H9 (cell line): ENCODE data around the gene SUPT6H. TPM values are rescaled to one million over a fixed set of nuclear protein-coding genes. Genes with fewer than 3 reads are reported as not detected.

Experiments used
- DNase-seq: peaks from one replicate; pipeline ENCODE4 v3.0.0-alpha.2; 2017
- H2AFZ ChIP-seq: one replicate; pipeline ENCODE4 v1.6.1; 2013; ENCODE audit warnings: mild to moderate bottlenecking, low read length, control low read depth, moderate library complexity
- H2AK5ac ChIP-seq: 2 replicates; pipeline ENCODE4 v1.6.1; 2013; ENCODE audit warnings: low read length, control low read depth, mixed read lengths; ENCODE audit not compliant: insufficient read length
- H2BK120ac ChIP-seq: one replicate; pipeline ENCODE4 v1.6.1; 2013; ENCODE audit warnings: low read depth, mild to moderate bottlenecking, low read length, control low read depth, inconsistent platforms; ENCODE audit not compliant: poor library complexity, severe bottlenecking
- H2BK12ac ChIP-seq: 2 replicates; pipeline ENCODE4 v1.6.1; 2013; ENCODE audit warnings: low read length, control low read depth, mixed read lengths, low read depth; ENCODE audit not compliant: insufficient read length
- H2BK15ac ChIP-seq: 2 replicates; pipeline ENCODE4 v1.6.1; 2013; ENCODE audit warnings: low read depth, low read length, control low read depth
- H2BK20ac ChIP-seq: one replicate; pipeline ENCODE4 v1.6.1; 2013; ENCODE audit warnings: low read depth, mild to moderate bottlenecking, low read length, control low read depth, inconsistent platforms; ENCODE audit not compliant: poor library complexity, severe bottlenecking
- H2BK5ac ChIP-seq: 2 replicates; pipeline ENCODE4 v1.6.1; 2013; ENCODE audit warnings: low read length, control low read depth, mixed read lengths; ENCODE audit not compliant: insufficient read length
- H3K14ac ChIP-seq: 2 replicates; pipeline ENCODE4 v1.6.1; 2013; ENCODE audit warnings: low read length, control low read depth; ENCODE audit not compliant: insufficient read depth
- H3K18ac ChIP-seq: 2 replicates; pipeline ENCODE4 v1.6.1; 2013; ENCODE audit warnings: low read depth, mild to moderate bottlenecking, mixed read lengths, low read length, control low read depth; ENCODE audit not compliant: insufficient read length
- H3K23ac ChIP-seq: 2 replicates; pipeline ENCODE4 v1.6.1; 2013; ENCODE audit warnings: low read length, control low read depth, mixed read lengths, low read depth; ENCODE audit not compliant: insufficient read length
- H3K23me2 ChIP-seq: 2 replicates; pipeline ENCODE4 v1.6.1; 2013; ENCODE audit warnings: low read depth, mild to moderate bottlenecking, mixed read lengths, low read length, control low read depth; ENCODE audit not compliant: insufficient read length, poor library complexity, severe bottlenecking
- H3K27ac ChIP-seq: 2 replicates; pipeline ENCODE4 v1.5.1; 2013; ENCODE audit warnings: low read length, control low read depth, mixed read lengths, low read depth; ENCODE audit not compliant: insufficient read length
- H3K27me3 ChIP-seq: 2 replicates; pipeline ENCODE4 v1.6.1; 2013; ENCODE audit warnings: low read length, control low read depth, inconsistent platforms; ENCODE audit not compliant: insufficient read depth
- H3K4ac ChIP-seq: 2 replicates; pipeline ENCODE4 v1.6.1; 2013; ENCODE audit warnings: low read depth, mild to moderate bottlenecking, control low read depth, inconsistent platforms, low read length, moderate library complexity
- H3K4me1 ChIP-seq: 2 replicates; pipeline ENCODE4 v1.6.1; 2013; ENCODE audit warnings: low read length, control low read depth, inconsistent platforms; ENCODE audit not compliant: insufficient read depth
- H3K4me2 ChIP-seq: 2 replicates; pipeline ENCODE4 v1.6.1; 2013; ENCODE audit warnings: low read length, control low read depth, mixed read lengths; ENCODE audit not compliant: insufficient read length, insufficient read depth
- H3K56ac ChIP-seq: 2 replicates; pipeline ENCODE4 v1.6.1; 2013; ENCODE audit warnings: low read depth, mild to moderate bottlenecking, mixed read lengths, low read length, control low read depth; ENCODE audit not compliant: insufficient read length
- H3K79me1 ChIP-seq: 2 replicates; pipeline ENCODE4 v1.6.1; 2013; ENCODE audit warnings: low read depth, mild to moderate bottlenecking, moderate library complexity, low read length, control low read depth, inconsistent platforms; ENCODE audit not compliant: insufficient read depth, poor library complexity, severe bottlenecking
- H3K79me2 ChIP-seq: 2 replicates; pipeline ENCODE4 v1.6.1; 2013; ENCODE audit warnings: low read length, control low read depth, inconsistent platforms; ENCODE audit not compliant: insufficient read depth
- H3K9ac ChIP-seq: 2 replicates; pipeline ENCODE4 v1.6.1; 2013; ENCODE audit warnings: low read length, control low read depth, mixed read lengths; ENCODE audit not compliant: insufficient read length; ENCODE audit errors: extremely low read depth
- H3K9me3 ChIP-seq: one replicate; pipeline ENCODE4 v1.6.1; 2013; ENCODE audit warnings: low read depth, low read length, inconsistent platforms; ENCODE audit not compliant: control insufficient read depth
- H3T11ph ChIP-seq: one replicate; pipeline ENCODE4 v1.6.1; 2013; ENCODE audit warnings: mild to moderate bottlenecking, low read length, control low read depth, inconsistent platforms
- H4K20me1 ChIP-seq: one replicate; pipeline ENCODE4 v1.6.1; 2013; ENCODE audit not compliant: control insufficient read depth, insufficient read length, insufficient read depth
- H4K5ac ChIP-seq: 2 replicates; pipeline ENCODE4 v1.6.1; 2013; ENCODE audit warnings: low read depth, mild to moderate bottlenecking, mixed read lengths, low read length, control low read depth; ENCODE audit not compliant: insufficient read length
- H4K8ac ChIP-seq: replicated peaks from 2 replicates; pipeline ENCODE4 v1.6.1; 2013; ENCODE audit warnings: low read length, control low read depth, mixed read lengths, low read depth; ENCODE audit not compliant: insufficient read length
- H4K91ac ChIP-seq: 2 replicates; pipeline ENCODE4 v1.6.1; 2013; ENCODE audit warnings: low read depth, mild to moderate bottlenecking, moderate library complexity, mixed read lengths, low read length, control low read depth; ENCODE audit not compliant: insufficient read length
- H3K27ac Mint-ChIP-seq, 3 experiments: 2 replicates in 2 of 3; 3 replicates in 1 of 3; pipeline ENCODE4 v1.8.0; 2020 to 2021; ENCODE audit warnings: mixed read lengths in 3 of 3, mild to moderate bottlenecking in 1 of 3, moderate library complexity in 1 of 3
- H3K27me3 Mint-ChIP-seq: 2 replicates; pipeline ENCODE4 v1.8.0; 2021; ENCODE audit warnings: low read depth, mild to moderate bottlenecking, moderate library complexity, mixed read lengths
- H3K36me3 Mint-ChIP-seq, 3 experiments: 2 replicates in 2 of 3; 3 replicates in 1 of 3; pipeline ENCODE4 v1.8.0; 2020 to 2021; ENCODE audit warnings: low read depth in 3 of 3, mixed read lengths in 3 of 3; ENCODE audit not compliant: insufficient read depth in 1 of 3
- H3K4me1 Mint-ChIP-seq, 2 experiments: 2 replicates each; pipeline ENCODE4 v1.8.0; 2020; ENCODE audit warnings: mixed read lengths in 2 of 2
- H3K4me3 Mint-ChIP-seq, 2 experiments: 2 replicates in 1 of 2; 3 replicates in 1 of 2; pipeline ENCODE4 v1.8.0; 2020 to 2021; ENCODE audit warnings: mild to moderate bottlenecking in 2 of 2, mixed read lengths in 2 of 2, moderate library complexity in 1 of 2
- H3K9me3 Mint-ChIP-seq, 2 experiments: 2 replicates in 1 of 2; 3 replicates in 1 of 2; pipeline ENCODE4 v1.8.0; 2020; ENCODE audit warnings: mild to moderate bottlenecking in 2 of 2, mixed read lengths in 2 of 2, moderate library complexity in 1 of 2
- WGBS: extraction: QIAGEN DNeasy Blood & Tissue Kit; methylation state at CpG from one replicate; pipeline ENCODE4 v1.1.7; 2013; ENCODE audit warnings: missing lambda C conversion rate, low lambda C conversion rate, mixed read lengths; ENCODE audit not compliant: insufficient read length; ENCODE audit errors: extremely low coverage; 5-methylcytosine and 5-hydroxymethylcytosine counted together
- total RNA-seq: library from RNA; stranded (reverse); gene quantifications from 2 replicates; pipeline ENCODE4 v1.2.1, GENCODE V29; 2021
- TF ChIP-seq, protein P1 (sequence below): fragments of 200-600 bp; sonication (generic); conservative IDR thresholded peaks from 3 replicates; pipeline ENCODE4 v1.8.0; 2021; ENCODE audit warnings: antibody characterized with exemption, mild to moderate bottlenecking

The SUPT6H gene
- total RNA-seq, 1 experiment from 2014 or later, result 85.8 TPM

- Histone ChIP-seq H3K9ac (no peak overlapping the region), H2AFZ (no peak overlapping the region), H3K56ac (no peak overlapping the region), H3K23ac (no peak overlapping the region), H3K4me2 (no peak overlapping the region), H3K4ac (no peak overlapping the region), H2BK5ac (no peak overlapping the region), H3K23me2 (no peaks in the 10 kb centered on the region), H3K14ac (no peak overlapping the region), H2AK5ac (no peak overlapping the region), H2BK12ac (no peak overlapping the region), H3K27me3 (no peaks in the 10 kb centered on the region), H4K8ac (no peak overlapping the region), H3K18ac (no peak overlapping the region), H3K79me1 (no peaks in the 10 kb centered on the region), H2BK120ac (no peak overlapping the region), H3K4me1 (no peaks in the 10 kb centered on the region), H3K27ac (no peak overlapping the region), H4K20me1 (no peaks in the 10 kb centered on the region), H3K9me3 (no peaks in the 10 kb centered on the region), H3T11ph (no peak overlapping the region), H2BK15ac (no peak overlapping the region), H2BK20ac (no peak overlapping the region), H4K5ac (no peak overlapping the region), H3K79me2 (no peaks in the 10 kb centered on the region), H4K91ac (no peak overlapping the region)
- Mint-ChIP-seq H3K4me3 (no peak overlapping the region), H3K27me3 (no peaks in the 10 kb centered on the region; the same call in 1 of the 2 replicates), H3K9me3 (no peaks in the 10 kb centered on the region), H3K27ac (no peak overlapping the region), H3K4me1 (no peaks in the 10 kb centered on the region), H3K36me3 (peaks cover 51 to 88% (median 78%) of the 10 kb centered on the region in 3 experiments; a peak in 6 of 7 replicates)
- WGBS, result no CpG with 5 or more reads among the region's 2 CpGs
- TF ChIP-seq, protein P1, sequence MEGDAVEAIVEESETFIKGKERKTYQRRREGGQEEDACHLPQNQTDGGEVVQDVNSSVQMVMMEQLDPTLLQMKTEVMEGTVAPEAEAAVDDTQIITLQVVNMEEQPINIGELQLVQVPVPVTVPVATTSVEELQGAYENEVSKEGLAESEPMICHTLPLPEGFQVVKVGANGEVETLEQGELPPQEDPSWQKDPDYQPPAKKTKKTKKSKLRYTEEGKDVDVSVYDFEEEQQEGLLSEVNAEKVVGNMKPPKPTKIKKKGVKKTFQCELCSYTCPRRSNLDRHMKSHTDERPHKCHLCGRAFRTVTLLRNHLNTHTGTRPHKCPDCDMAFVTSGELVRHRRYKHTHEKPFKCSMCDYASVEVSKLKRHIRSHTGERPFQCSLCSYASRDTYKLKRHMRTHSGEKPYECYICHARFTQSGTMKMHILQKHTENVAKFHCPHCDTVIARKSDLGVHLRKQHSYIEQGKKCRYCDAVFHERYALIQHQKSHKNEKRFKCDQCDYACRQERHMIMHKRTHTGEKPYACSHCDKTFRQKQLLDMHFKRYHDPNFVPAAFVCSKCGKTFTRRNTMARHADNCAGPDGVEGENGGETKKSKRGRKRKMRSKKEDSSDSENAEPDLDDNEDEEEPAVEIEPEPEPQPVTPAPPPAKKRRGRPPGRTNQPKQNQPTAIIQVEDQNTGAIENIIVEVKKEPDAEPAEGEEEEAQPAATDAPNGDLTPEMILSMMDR, result no peak
- DNase-seq, result no peak
These were observed 37.9 kb upstream of the SUPT6H start for GRCh38 chr17:28624148-28624547.
